ENCODE measurements around the gene CHRND. TPM values are rescaled to one million over a fixed set of nuclear protein-coding genes. Genes with fewer than 3 reads are reported as not detected.

The CHRND gene
- total RNA-seq, 6 experiments from 2014 or later, result not detected

DNA sequence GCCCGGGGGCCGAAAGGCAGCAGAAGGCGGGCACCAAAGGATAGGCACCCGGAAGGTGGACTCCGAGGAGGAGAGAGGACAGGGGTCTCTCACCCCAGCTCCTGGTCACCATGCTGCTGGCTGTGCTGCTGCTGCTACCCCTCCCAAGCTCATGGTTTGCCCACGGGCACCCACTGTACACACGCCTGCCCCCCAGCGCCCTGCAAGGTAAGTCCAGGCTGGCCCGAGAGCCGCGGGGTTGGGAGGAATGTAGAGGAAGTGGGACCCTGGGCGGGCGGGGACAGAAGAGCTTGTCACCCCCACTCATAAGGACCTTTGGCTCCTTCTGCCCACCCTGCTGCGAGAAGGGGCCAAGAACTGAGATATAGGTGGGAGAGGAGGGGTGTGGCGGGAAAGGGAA is 5.5 kb upstream of the CHRND start:
- Mint-ChIP-seq H3K4me1 (ENCODE audit: low read depth) (no peaks in the 10 kb centered on the region), H3K27me3 (ENCODE audit: insufficient read depth) (peaks cover 39% of the 10 kb centered on the region), H3K27ac (no peak overlapping the region), H3K4me3 (no peak overlapping the region), H3K9me3 (no peaks in the 10 kb centered on the region), H3K36me3 (ENCODE audit: low read depth) (no peaks in the 10 kb centered on the region)
- no peak for TF ChIP-seq CTCF (IDR thresholded peaks at IDR 0.05)
- no peak for DNase-seq

DNA sequence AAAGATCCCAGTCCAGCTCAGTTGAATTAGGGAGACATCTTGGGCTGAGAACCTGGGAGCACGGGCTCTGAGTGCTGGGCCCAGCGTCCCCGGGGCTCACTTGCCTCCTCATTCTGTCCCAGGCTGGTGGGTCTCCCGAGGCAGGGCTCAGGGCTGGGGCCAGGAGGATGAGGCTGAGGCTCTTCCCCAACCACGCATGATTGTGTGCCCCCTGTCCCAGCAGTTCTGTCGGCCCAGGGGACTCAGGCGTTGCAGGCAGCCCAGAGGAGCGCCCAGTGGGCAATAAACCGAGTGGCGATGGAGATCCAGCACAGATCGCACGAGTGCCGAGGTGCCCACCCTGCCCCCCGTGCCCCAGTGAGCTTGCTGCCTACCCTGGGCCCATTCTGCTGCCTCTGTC is 4.9 kb upstream of the CHRND start:
- no peak for DNase-seq
- Mint-ChIP-seq H3K27ac (no peak overlapping the region), H3K9me3 (no peaks in the 10 kb centered on the region), H3K27me3 (ENCODE audit: insufficient read depth) (peaks cover 36% of the 10 kb centered on the region), H3K4me1 (ENCODE audit: low read depth) (no peaks in the 10 kb centered on the region), H3K36me3 (ENCODE audit: low read depth) (no peaks in the 10 kb centered on the region), H3K4me3 (no peak overlapping the region)
- TF ChIP-seq CTCF (IDR thresholded peaks at IDR 0.05), result no peak

- TF ChIP-seq CTCF (IDR thresholded peaks at IDR 0.05), result peak; percentile 97
- H3K4me3 Mint-ChIP-seq, result no peak overlapping the region
- H3K36me3 Mint-ChIP-seq (ENCODE audit: low read depth), result no peaks in the 10 kb centered on the region
- H3K4me1 Mint-ChIP-seq (ENCODE audit: low read depth), result no peaks in the 10 kb centered on the region
- no peak overlapping the region for H3K27ac Mint-ChIP-seq
- no peaks in the 10 kb centered on the region for H3K9me3 Mint-ChIP-seq
- peaks cover 31% of the 10 kb centered on the region for H3K27me3 Mint-ChIP-seq (ENCODE audit: insufficient read depth)
- no peak for DNase-seq
These were observed 3.9 kb upstream of the CHRND start for GRCh38 chr2:232521959-232522622.

DNA sequence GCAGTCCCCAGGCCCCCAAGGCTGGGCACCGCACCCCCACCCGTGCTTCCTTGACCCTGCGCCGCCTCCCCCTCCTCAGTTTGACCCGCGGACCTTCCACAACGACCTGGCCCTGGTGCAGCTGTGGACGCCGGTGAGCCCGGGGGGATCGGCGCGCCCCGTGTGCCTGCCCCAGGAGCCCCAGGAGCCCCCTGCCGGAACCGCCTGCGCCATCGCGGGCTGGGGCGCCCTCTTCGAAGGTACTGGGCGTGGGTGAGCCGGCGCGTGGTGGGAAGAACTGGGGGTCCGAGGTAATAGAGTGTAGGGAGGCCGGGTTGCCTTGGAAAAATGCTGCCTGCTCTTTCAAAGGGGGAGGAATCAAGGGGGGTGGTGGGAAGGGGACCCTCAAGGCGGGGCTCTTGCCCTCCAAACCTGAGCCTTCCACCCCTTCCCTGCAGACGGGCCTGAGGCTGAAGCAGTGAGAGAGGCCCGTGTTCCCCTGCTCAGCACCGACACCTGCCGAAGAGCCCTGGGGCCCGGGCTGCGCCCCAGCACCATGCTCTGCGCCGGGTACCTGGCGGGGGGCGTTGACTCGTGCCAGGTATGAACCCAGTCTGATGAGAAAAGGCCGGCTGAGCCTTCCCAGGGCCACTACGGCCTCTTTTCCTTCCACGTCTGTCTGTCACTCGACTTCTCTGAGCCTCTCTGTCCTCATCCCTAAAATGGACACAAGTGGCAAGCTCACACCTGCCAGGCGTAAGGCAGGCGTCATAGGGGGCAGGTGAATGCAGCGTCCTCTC is 3.1 kb upstream of the CHRND start:
- Mint-ChIP-seq H3K27ac (no peak overlapping the region), H3K4me3 (no peak overlapping the region), H3K9me3 (no peaks in the 10 kb centered on the region), H3K27me3 (ENCODE audit: insufficient read depth) (peaks cover 25% of the 10 kb centered on the region), H3K4me1 (ENCODE audit: low read depth) (no peaks in the 10 kb centered on the region), H3K36me3 (ENCODE audit: low read depth) (no peaks in the 10 kb centered on the region)
- DNase-seq, result no peak
- TF ChIP-seq CTCF (IDR thresholded peaks at IDR 0.05), result no peak

- no peak for TF ChIP-seq CTCF (IDR thresholded peaks at IDR 0.05)
- Mint-ChIP-seq H3K9me3 (no peaks in the 10 kb centered on the region), H3K4me1 (ENCODE audit: low read depth) (no peaks in the 10 kb centered on the region), H3K36me3 (ENCODE audit: low read depth) (no peaks in the 10 kb centered on the region), H3K27ac (no peak overlapping the region), H3K4me3 (no peak overlapping the region), H3K27me3 (ENCODE audit: insufficient read depth) (peaks cover 24% of the 10 kb centered on the region)
- DNase-seq, result no peak
These were observed 2.6 kb upstream of the CHRND start for GRCh38 chr2:232523402-232523681.

Data from HFFc6 (cell line).